ENCODE data around the gene PCBP3.

PCBP3 gene

GRCh38 chr21:45821315-45821962, 177.9 kb downstream of the PCBP3 start:
- DNase-seq (no peak), ATAC-seq (replicated peaks) (no peak)
- H3K4me3 Mint-ChIP-seq: no peak overlapping the region
- H3K27me3 Mint-ChIP-seq: peaks cover 35 to 77% of the 10 kb centered on the region in 2 donors
- peaks cover 5 to 8% of the 10 kb centered on the region in 2 donors for H3K4me1 Mint-ChIP-seq (ENCODE audit: low read depth in 2 of 2)
- peaks cover 4% of the 10 kb centered on the region for H3K36me3 Mint-ChIP-seq (ENCODE audit: insufficient read depth)
- no peak overlapping the region for H3K27ac Mint-ChIP-seq
- H3K9me3 Mint-ChIP-seq: no peaks in the 10 kb centered on the region

DNA sequence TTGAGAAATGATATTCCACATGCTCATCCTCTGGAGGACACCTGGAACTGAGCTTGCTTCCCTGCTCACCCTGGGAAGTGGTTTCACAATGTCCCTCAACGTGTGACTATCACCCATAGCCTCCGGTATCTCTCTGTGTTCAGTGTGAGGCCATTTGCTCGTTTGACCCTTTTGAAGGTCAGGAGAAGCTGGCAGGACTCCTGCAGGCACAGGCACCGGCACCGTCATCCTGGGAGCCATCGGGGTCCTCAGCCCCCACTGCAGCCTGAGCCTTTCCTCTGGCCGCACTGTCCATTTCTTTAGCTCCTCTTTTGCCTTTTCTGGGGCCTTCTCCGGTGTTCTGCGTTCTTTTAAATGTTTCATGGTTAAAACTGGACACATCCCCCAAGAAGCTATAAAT, 178.5 kb downstream of the PCBP3 start:
- ATAC-seq (replicated peaks) (no peak), DNase-seq (no peak)
- Mint-ChIP-seq H3K4me3 (no peak overlapping the region), H3K27ac (no peak overlapping the region), H3K36me3 (ENCODE audit: insufficient read depth) (peaks cover 4% of the 10 kb centered on the region), H3K4me1 (ENCODE audit: low read depth in 2 of 2) (peaks cover 5 to 8% of the 10 kb centered on the region in 2 donors), H3K27me3 (peaks cover 35 to 77% of the 10 kb centered on the region in 2 donors), H3K9me3 (no peaks in the 10 kb centered on the region)

GRCh38 chr21:45822429-45823099, 179.0 kb downstream of the PCBP3 start:
- Mint-ChIP-seq H3K27me3 (peaks cover 35 to 73% of the 10 kb centered on the region in 2 donors), H3K4me3 (no peak overlapping the region), H3K36me3 (ENCODE audit: insufficient read depth) (peaks cover 4% of the 10 kb centered on the region), H3K27ac (no peak overlapping the region), H3K9me3 (no peaks in the 10 kb centered on the region), H3K4me1 (ENCODE audit: low read depth in 2 of 2) (peaks cover 9 to 12% of the 10 kb centered on the region in 2 donors)
- DNase-seq (no peak), ATAC-seq (replicated peaks) (no peak)

DNA sequence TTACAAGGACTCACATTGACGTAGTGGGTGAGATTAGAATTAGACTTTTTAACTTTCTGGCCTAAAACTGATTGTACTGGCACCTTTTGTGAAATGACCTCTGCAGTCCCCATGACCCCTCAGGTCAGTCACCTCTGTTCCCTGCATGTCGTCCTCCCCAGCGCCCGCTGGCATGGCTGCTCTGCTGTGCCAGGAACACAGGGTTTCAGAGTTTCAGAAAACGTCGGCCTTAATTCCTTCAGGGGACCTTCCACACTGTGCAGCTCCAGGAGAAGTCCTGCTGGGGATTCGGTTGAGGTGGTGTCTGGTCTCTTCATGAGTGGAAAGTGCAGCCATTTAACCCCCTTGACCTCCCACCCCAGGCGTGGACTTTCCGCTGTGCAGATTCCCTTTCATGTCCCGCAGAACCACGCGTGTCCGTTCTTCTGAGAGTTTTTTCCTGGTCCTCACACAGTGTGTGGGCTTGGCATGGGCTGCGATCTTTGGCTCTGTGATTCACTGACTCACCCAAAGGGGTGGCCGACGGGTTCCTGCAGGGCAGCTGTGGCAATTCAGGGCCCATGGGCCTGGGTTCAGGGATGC, 179.7 kb downstream of the PCBP3 start:
- peaks cover 4% of the 10 kb centered on the region for H3K36me3 Mint-ChIP-seq (ENCODE audit: insufficient read depth)
- DNase-seq: no peak
- no peak for ATAC-seq (replicated peaks)
- peaks cover 13 to 15% of the 10 kb centered on the region in 2 donors for H3K4me1 Mint-ChIP-seq (ENCODE audit: low read depth in 2 of 2)
- H3K27ac Mint-ChIP-seq: no peak overlapping the region
- no peak overlapping the region for H3K4me3 Mint-ChIP-seq
- peaks cover 35 to 68% of the 10 kb centered on the region in 2 donors for H3K27me3 Mint-ChIP-seq
- no peaks in the 10 kb centered on the region for H3K9me3 Mint-ChIP-seq

GRCh38 chr21:45824546-45825215, 181.2 kb downstream of the PCBP3 start:
- Mint-ChIP-seq H3K4me1 (ENCODE audit: low read depth in 2 of 2) (peaks cover 7 to 8% of the 10 kb centered on the region in 2 donors), H3K9me3 (no peaks in the 10 kb centered on the region), H3K27me3 (peaks cover 35 to 60% of the 10 kb centered on the region in 2 donors), H3K36me3 (ENCODE audit: insufficient read depth) (peaks cover 4% of the 10 kb centered on the region), H3K27ac (no peak overlapping the region), H3K4me3 (no peak overlapping the region)
- DNase-seq (no peak), ATAC-seq (replicated peaks) (no peak)

- ATAC-seq (replicated peaks) (no peak), DNase-seq (no peak)
- Mint-ChIP-seq H3K27ac (no peak overlapping the region), H3K4me3 (no peak overlapping the region), H3K36me3 (ENCODE audit: insufficient read depth) (peaks cover 4% of the 10 kb centered on the region), H3K9me3 (no peaks in the 10 kb centered on the region), H3K4me1 (ENCODE audit: low read depth in 2 of 2) (peaks cover 7 to 8% of the 10 kb centered on the region in 2 donors), H3K27me3 (peaks cover 35 to 62% of the 10 kb centered on the region in 2 donors)
Observed at GRCh38 chr21:45825219-45825618, 181.7 kb downstream of the PCBP3 start.

GRCh38 chr21:45826676-45827301, 183.3 kb downstream of the PCBP3 start:
- no peaks in the 10 kb centered on the region for H3K9me3 Mint-ChIP-seq
- peaks cover 4% of the 10 kb centered on the region for H3K36me3 Mint-ChIP-seq (ENCODE audit: insufficient read depth)
- H3K27ac Mint-ChIP-seq: no peak overlapping the region
- H3K4me1 Mint-ChIP-seq (ENCODE audit: low read depth in 2 of 2): peaks cover 7 to 8% of the 10 kb centered on the region in 2 donors
- no peak overlapping the region for H3K4me3 Mint-ChIP-seq
- H3K27me3 Mint-ChIP-seq: peaks cover 26 to 56% of the 10 kb centered on the region in 2 donors
- DNase-seq: no peak
- ATAC-seq (replicated peaks): no peak

GRCh38 chr21:45827302-45827692, 183.8 kb downstream of the PCBP3 start:
- Mint-ChIP-seq H3K4me1 (ENCODE audit: low read depth in 2 of 2) (peaks cover 7 to 8% of the 10 kb centered on the region in 2 donors), H3K4me3 (no peak overlapping the region), H3K27ac (peak overlapping the region in 1 of 2 donors; percentile 30), H3K36me3 (ENCODE audit: insufficient read depth) (peaks cover 2% of the 10 kb centered on the region), H3K9me3 (no peaks in the 10 kb centered on the region), H3K27me3 (peaks cover 21 to 56% of the 10 kb centered on the region in 2 donors)
- no peak for ATAC-seq (replicated peaks)
- no peak for DNase-seq

GRCh38 chr21:45827881-45828579, 184.5 kb downstream of the PCBP3 start:
- H3K27ac Mint-ChIP-seq: peak overlapping the region in 1 of 2 donors; percentile 30

GRCh38 chr21:45828580-45829570, 185.3 kb downstream of the PCBP3 start:
- no peak overlapping the region for H3K4me3 Mint-ChIP-seq
- peaks cover 21 to 54% of the 10 kb centered on the region in 2 donors for H3K27me3 Mint-ChIP-seq

More at GRCh38 chr21:45827881-45828579, 184.5 kb downstream of the PCBP3 start:
- no peaks in the 10 kb centered on the region for H3K9me3 Mint-ChIP-seq
- H3K36me3 Mint-ChIP-seq (ENCODE audit: insufficient read depth): no peaks in the 10 kb centered on the region
- peaks cover 7 to 8% of the 10 kb centered on the region in 2 donors for H3K4me1 Mint-ChIP-seq (ENCODE audit: low read depth in 2 of 2)
- no peak overlapping the region for H3K4me3 Mint-ChIP-seq
- peaks cover 23 to 56% of the 10 kb centered on the region in 2 donors for H3K27me3 Mint-ChIP-seq
- DNase-seq (no peak), ATAC-seq (replicated peaks) (no peak)

DNA sequence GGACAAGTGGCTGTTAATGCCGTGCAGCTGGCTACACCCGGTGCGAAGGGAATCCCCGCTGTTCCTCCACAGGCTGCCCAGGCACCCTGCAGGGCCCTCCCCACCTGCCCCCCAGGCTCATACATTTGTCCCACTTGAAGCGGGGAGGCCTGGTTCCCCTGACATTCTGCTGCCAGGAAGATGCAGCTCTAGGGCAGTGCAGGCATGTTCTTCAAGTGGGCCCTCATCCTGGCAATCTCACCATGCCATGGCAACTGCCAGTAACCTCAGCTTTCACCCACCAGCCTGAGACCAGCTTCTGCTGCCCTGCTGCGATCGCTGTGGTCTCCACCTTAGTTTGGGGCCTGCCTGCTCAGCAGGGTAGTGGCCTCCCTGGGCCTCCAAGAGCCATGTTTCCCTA, 186.1 kb downstream of the PCBP3 start:
- Mint-ChIP-seq H3K4me3 (no peak overlapping the region), H3K27ac (no peak overlapping the region), H3K9me3 (no peaks in the 10 kb centered on the region), H3K27me3 (peaks cover 14 to 46% of the 10 kb centered on the region in 2 donors), H3K4me1 (ENCODE audit: low read depth in 2 of 2) (peaks cover 7 to 8% of the 10 kb centered on the region in 2 donors), H3K36me3 (ENCODE audit: insufficient read depth) (no peaks in the 10 kb centered on the region)
- ATAC-seq (replicated peaks) (no peak), DNase-seq (no peak)

More at GRCh38 chr21:45828580-45829570, 185.3 kb downstream of the PCBP3 start:
- Mint-ChIP-seq H3K9me3 (no peaks in the 10 kb centered on the region), H3K4me1 (ENCODE audit: low read depth in 2 of 2) (peaks cover 7 to 8% of the 10 kb centered on the region in 2 donors), H3K36me3 (ENCODE audit: insufficient read depth) (no peaks in the 10 kb centered on the region), H3K27ac (no peak overlapping the region)
- no peak for DNase-seq
- ATAC-seq (replicated peaks): no peak

GRCh38 chr21:45830221-45830640, 186.7 kb downstream of the PCBP3 start:
- Mint-ChIP-seq H3K36me3 (ENCODE audit: insufficient read depth) (peaks cover 3% of the 10 kb centered on the region), H3K4me3 (no peak overlapping the region), H3K27ac (no peak overlapping the region), H3K9me3 (no peaks in the 10 kb centered on the region), H3K4me1 (ENCODE audit: low read depth in 2 of 2) (peaks cover 7 to 8% of the 10 kb centered on the region in 2 donors), H3K27me3 (peaks cover 10 to 40% of the 10 kb centered on the region in 2 donors)
- no peak for DNase-seq
- no peak for ATAC-seq (replicated peaks)

Data from effector memory CD8-positive, alpha-beta T cell (primary cell).